ENCODE results near the gene MCRS1. TPM values are rescaled to one million over a fixed set of nuclear protein-coding genes. Genes with fewer than 3 reads are reported as not detected.
A peak's percentile ranks its signal among the peaks of the same experiment; 100 is the strongest.

MCRS1 gene
- total RNA-seq, 1 donor, result 47.5 TPM

DNA sequence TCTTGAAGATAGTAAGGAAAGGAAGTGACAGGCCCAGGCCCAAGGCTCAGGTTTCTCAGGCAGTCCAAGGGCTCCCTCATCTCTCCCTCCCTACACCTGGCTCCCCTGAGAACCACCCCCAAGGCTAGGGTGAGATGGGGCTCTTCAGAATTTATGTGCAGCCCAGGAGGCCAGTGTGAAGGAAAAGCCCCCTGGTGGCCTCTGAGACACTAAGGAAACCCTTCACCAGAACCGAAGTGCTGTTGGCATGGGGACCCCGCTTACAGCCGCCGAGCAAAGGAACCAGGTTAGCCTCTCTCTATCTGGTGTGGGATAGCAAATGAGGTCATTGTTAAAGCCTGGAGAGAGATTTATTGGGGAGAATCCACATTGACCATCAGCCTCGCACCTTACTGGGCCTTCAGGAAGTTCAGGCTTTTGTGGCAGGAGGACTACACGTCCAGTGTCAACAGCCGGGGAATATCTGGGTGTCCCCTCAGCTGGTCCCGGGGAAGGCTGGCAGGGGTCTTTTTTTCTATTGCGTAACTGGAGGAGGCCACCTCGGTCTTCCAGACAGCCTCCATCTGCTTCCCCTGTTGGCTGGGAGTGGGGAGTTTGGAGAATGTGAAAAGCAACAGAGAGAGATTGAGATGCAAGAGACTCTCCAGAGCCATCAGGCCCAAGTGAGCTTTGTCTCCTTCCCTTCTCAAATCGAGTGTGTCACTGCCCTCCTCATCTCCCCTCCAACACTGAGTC lies 19.4 kb upstream of the MCRS1 start:
- no peak overlapping the region for H3K4me3 ChIP-seq (ENCODE audit: low read depth, low read length)
- TF ChIP-seq, protein P1, sequence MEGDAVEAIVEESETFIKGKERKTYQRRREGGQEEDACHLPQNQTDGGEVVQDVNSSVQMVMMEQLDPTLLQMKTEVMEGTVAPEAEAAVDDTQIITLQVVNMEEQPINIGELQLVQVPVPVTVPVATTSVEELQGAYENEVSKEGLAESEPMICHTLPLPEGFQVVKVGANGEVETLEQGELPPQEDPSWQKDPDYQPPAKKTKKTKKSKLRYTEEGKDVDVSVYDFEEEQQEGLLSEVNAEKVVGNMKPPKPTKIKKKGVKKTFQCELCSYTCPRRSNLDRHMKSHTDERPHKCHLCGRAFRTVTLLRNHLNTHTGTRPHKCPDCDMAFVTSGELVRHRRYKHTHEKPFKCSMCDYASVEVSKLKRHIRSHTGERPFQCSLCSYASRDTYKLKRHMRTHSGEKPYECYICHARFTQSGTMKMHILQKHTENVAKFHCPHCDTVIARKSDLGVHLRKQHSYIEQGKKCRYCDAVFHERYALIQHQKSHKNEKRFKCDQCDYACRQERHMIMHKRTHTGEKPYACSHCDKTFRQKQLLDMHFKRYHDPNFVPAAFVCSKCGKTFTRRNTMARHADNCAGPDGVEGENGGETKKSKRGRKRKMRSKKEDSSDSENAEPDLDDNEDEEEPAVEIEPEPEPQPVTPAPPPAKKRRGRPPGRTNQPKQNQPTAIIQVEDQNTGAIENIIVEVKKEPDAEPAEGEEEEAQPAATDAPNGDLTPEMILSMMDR (IDR thresholded peaks at IDR 0.05; ENCODE audit: insufficient read depth, low read depth, low read length), result no peak
- no peak for DNase-seq (ENCODE audit: low read depth)

DNA sequence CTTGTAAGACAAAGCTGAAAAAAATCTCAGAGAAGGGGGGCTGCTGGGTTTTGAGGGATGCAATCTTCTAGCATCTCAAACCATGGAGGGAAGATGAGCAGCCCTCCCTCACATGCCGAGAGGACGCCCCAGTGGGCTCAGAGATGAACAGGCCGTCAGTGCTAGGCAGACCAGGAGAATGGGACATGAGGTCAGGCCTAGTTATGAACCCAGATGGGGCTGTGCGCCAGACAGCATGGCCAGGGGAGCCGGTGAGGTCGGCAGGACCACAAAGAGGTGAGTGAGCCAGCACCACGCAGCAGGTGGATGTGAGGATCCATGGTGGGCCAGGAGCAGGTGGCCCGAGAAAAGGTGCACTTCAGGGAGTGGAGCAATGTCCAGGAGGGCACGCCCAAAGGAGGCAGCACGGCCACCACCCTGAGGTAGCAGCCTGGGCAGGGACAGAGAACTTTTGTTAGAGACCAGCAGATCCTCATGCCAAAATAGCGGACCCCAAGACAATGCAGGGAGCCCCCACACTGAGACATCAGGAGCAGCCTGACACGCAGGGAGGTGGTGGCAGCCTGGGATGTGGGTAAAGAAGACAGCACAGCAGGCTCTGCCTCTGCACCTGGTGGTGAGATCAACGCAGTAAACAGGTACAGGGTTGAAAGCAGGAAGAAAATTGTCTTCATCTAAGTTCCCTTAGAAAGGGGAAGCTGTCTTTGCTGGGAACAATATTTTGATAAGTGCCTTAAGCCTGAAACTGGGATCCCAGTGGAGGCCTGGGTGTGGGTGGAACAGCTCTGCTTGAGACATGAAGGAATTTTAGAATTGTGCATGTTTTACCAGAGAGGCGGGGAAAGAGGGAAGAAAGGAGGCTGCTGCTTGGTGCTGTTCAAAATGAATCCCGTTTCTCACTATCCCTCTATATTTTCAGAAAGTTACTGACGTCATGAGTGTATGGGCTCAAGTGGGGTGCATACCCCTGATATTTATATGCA lies 17.8 kb upstream of the MCRS1 start:
- DNase-seq (ENCODE audit: low read depth), result no peak
- H3K4me3 ChIP-seq (ENCODE audit: low read depth, low read length), result no peak overlapping the region
- TF ChIP-seq, protein P1 (IDR thresholded peaks at IDR 0.05; ENCODE audit: insufficient read depth, low read depth, low read length), result no peak

DNA sequence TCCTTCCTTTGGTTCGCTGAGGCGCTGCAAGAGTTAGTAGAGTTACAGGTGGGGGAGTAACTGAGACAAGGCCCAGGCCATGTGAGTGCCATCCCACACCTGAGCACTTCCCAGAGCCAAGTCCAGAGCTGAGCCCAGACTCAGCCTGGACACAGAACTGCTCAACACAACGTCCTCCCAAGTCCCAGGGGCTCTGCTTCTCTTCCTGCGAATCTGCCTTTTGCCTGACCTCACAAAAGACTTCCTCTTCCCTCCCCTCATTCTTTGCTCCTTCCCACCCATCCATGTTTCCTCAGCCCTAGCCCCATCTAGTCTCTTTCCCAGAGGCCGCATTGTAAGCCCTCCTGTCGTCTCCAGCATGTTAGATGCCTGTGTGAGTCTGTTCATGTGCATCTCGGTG lies 16.6 kb upstream of the MCRS1 start:
- TF ChIP-seq, protein P1 (IDR thresholded peaks at IDR 0.05; ENCODE audit: insufficient read depth, low read depth, low read length), result no peak
- no peak for DNase-seq (ENCODE audit: low read depth)
- H3K4me3 ChIP-seq (ENCODE audit: low read depth, low read length), result no peak overlapping the region

DNA sequence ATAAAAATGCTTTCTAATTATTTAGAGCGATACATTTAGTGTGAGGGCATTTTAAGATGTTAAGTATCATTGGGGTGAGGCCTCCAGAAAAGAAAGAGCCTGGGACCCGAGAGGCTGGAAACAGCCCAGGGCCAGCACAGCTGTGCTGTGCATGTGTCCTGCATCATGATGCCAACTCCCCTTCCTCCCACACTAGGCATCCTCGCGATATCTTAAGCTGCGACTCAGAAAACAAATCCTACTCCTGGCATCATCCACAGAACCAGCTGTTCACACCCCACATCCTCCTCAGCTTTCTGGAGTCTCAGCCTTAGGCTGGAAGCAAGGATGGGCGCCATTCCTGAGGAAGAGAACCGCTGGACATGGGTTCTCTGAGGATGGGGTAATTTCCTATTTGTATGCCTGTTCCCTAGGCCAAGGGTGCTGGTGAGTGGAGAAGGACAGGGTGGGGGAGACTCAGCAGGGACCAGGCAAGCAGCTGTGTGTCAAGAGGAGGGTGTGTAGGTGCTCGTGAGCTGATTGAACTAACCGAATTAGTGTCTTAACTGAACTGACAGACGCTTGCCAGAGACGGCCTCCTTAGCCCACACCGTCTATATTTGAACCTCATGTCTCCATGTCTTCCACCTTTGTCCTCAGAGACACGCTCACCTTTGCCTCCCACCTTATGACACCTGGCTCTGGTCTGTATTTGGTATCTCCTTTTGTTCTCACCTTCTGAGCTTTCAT lies 15.6 kb upstream of the MCRS1 start:
- DNase-seq (ENCODE audit: low read depth), result peak; percentile 27
- no peak overlapping the region for H3K4me3 ChIP-seq (ENCODE audit: low read depth, low read length)
- TF ChIP-seq, protein P1 (IDR thresholded peaks at IDR 0.05; ENCODE audit: insufficient read depth, low read depth, low read length), result no peak

DNA sequence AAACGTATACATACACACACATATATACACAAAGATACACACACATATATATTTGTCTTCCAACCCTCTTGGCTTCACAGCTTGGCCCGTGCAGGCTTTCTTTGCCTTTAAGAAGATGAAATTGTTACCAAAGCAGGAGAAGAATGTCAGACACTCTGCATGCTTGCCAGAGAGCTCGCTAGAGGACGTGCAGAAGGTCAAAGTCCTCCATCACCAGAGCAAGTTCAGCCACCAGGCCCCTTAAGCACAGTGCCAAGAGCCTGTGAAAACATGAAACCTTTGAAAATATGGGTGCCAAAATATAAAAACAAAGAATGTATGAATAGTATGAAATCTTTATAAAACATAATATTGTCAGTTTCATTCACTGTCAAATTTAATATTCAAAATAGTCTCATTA lies 14.9 kb upstream of the MCRS1 start:
- TF ChIP-seq, protein P1 (IDR thresholded peaks at IDR 0.05; ENCODE audit: insufficient read depth, low read depth, low read length), result no peak
- peak; percentile 8 for DNase-seq (ENCODE audit: low read depth)
- H3K4me3 ChIP-seq (ENCODE audit: low read depth, low read length), result no peak overlapping the region

DNA sequence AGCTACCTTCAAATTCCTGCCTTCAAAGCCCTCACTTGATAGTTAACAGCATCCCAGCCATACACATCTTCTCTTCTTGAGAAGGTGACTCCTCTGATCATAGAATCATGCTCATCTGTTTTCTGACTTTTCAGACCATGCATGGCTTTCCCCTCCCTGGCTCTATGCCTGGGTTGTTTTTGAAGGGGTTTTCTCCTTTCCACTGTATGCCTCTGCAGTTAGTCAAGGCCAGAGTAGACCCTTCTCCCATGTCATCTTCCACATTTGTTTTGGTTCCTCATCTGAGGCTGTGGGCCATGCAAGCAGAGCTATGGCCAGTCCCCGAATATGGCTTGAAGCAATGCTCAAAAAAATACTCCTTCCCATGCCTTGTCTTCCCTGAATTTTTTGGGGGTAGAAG lies 14.3 kb upstream of the MCRS1 start:
- DNase-seq (ENCODE audit: low read depth), result no peak

More for the DNA sequence above, 14.3 kb upstream of the MCRS1 start:
- H3K4me3 ChIP-seq (ENCODE audit: low read depth, low read length), result no peak overlapping the region
- TF ChIP-seq, protein P1 (IDR thresholded peaks at IDR 0.05; ENCODE audit: insufficient read depth, low read depth, low read length), result no peak

All from fibroblast of villous mesenchyme (primary cell).